Astrocyte of the spinal cord (primary cell): ENCODE data around the gene KSR1.
"Not testable (repeated sequence)": the region's sequence is repeated elsewhere in the genome, so short reads cannot be mapped to it uniquely, and the experiment has no call there.

Experiments
- DNase-seq: peaks from one replicate; pipeline ENCODE4 v3.0.0; 2011; ENCODE audit warnings: low read depth, low spot score
- H3K4me3 ChIP-seq: 2 replicates; pipeline ENCODE4 v1.5.1; 2011; ENCODE audit warnings: low read depth, mild to moderate bottlenecking, low read length, moderate library complexity
- CTCF ChIP-seq: IDR thresholded peaks from 2 replicates; pipeline ENCODE4 v1.5.1; 2012; ENCODE audit warnings: low read depth, mild to moderate bottlenecking, low read length, inconsistent platforms
- in situ Hi-C: cut with HindIII; loops from 2 replicates; pipeline ENCODE4 v1.10.0; 2017; ENCODE audit warnings: low sequenced_read_pairs

Gene KSR1

GRCh38 chr17:27438348-27438998 is 17.8 kb upstream of the KSR1 start:
- no peak overlapping the region for H3K4me3 ChIP-seq
- in situ Hi-C loops = no loop called here
- DNase-seq = no peak
- TF ChIP-seq CTCF = no peak

GRCh38 chr17:27439342-27439741 is 16.9 kb upstream of the KSR1 start:
- in situ Hi-C loops = no loop called here
- no peak overlapping the region for H3K4me3 ChIP-seq
- DNase-seq = no peak
- no peak for TF ChIP-seq CTCF

GRCh38 chr17:27442702-27443101 is 13.5 kb upstream of the KSR1 start:
- no peak for TF ChIP-seq CTCF
- no peak overlapping the region for H3K4me3 ChIP-seq
- in situ Hi-C loops = no loop called here
- DNase-seq = no peak

GRCh38 chr17:27443491-27443890 is 12.8 kb upstream of the KSR1 start:
- in situ Hi-C loops = no loop called here
- DNase-seq = no peak
- H3K4me3 ChIP-seq = no peak overlapping the region
- no peak for TF ChIP-seq CTCF

- TF ChIP-seq CTCF = no peak
- no peak for DNase-seq
- in situ Hi-C loops = no loop called here
- no peak overlapping the region for H3K4me3 ChIP-seq
Observed at GRCh38 chr17:27445971-27446370, 10.3 kb upstream of the KSR1 start.

- TF ChIP-seq CTCF = no peak
- in situ Hi-C loops = no loop called here
- peak; percentile 92 for DNase-seq
- no peak overlapping the region for H3K4me3 ChIP-seq
Observed at GRCh38 chr17:27446569-27447301, 9.5 kb upstream of the KSR1 start.

GRCh38 chr17:27448534-27448933 is 7.7 kb upstream of the KSR1 start:
- H3K4me3 ChIP-seq, in situ Hi-C loops, DNase-seq: not testable (repeated sequence)
